Colonic mucosa (tissue), 4 donors: ENCODE data around the gene RALY. TPM values are rescaled to one million over a fixed set of nuclear protein-coding genes. Genes with fewer than 3 reads are reported as not detected.

Source experiments
- DNase-seq: peaks from one replicate; pipeline ENCODE4 v3.0.0-alpha.2; 2020
- H3K27ac ChIP-seq: fragments of 200-600 bp; one replicate; pipeline ENCODE4 v1.8.0; 2021
- H3K27me3 ChIP-seq: fragments of 200-600 bp; one replicate; pipeline ENCODE4 v1.8.0; 2021
- H3K36me3 ChIP-seq: fragments of 200-600 bp; one replicate; pipeline ENCODE4 v1.8.0; 2021
- H3K4me1 ChIP-seq: fragments of 200-600 bp; one replicate; pipeline ENCODE4 v1.8.0; 2021; ENCODE audit warnings: mild to moderate bottlenecking
- H3K4me3 ChIP-seq: fragments of 200-600 bp; one replicate; pipeline ENCODE4 v1.8.0; 2021
- H3K9ac ChIP-seq, 2 donors: one replicate each; pipeline ENCODE4 v1.7.0; 2013; ENCODE audit warnings: control low read depth in 2 of 2, low read depth in 2 of 2, low read length in 2 of 2
- H3K9me3 ChIP-seq: fragments of 200-600 bp; one replicate; pipeline ENCODE4 v1.8.0; 2021
- intact Hi-C: fragments of 100-400 bp; cut with DNase I; formaldehyde crosslinking; loops from one replicate; pipeline ENCODE4 v1.14.1; 2022
- total RNA-seq, 2 donors: library from RNA; stranded (reverse); fragmentation: NEBNext Ultra II Directional in 1 of 2; extraction: Animal tissue kit (Norgen Biotek cat#: 25700) in 1 of 2; gene quantifications; one replicate each; pipeline ENCODE4 v1.2.1, GENCODE V29; 2021
- TF ChIP-seq, protein P1 (sequence below): fragments of 200-600 bp; IDR thresholded peaks from one replicate; pipeline ENCODE4 v1.8.0; 2022; ENCODE audit warnings: antibody characterized with exemption, mild to moderate bottlenecking
- donor health status: healthy.
- donor health status: DM: no; HTN: no; CAD: no.
- donor health status: DM: no; HTN: no; CAD: no.

Gene RALY
- total RNA-seq, 2 donors from 2014 or later = 196 to 212 TPM

GRCh38 chr20:34060970-34061369, 67.3 kb downstream of the RALY start:
- Histone ChIP-seq H3K4me1 (no peaks in the 10 kb centered on the region), H3K36me3 (no peaks in the 10 kb centered on the region), H3K4me3 (no peak overlapping the region), H3K27ac (no peak overlapping the region), H3K9ac (no peak overlapping the region), H3K27me3 (no peaks in the 10 kb centered on the region), H3K9me3 (no peaks in the 10 kb centered on the region)
- TF ChIP-seq, protein P1, sequence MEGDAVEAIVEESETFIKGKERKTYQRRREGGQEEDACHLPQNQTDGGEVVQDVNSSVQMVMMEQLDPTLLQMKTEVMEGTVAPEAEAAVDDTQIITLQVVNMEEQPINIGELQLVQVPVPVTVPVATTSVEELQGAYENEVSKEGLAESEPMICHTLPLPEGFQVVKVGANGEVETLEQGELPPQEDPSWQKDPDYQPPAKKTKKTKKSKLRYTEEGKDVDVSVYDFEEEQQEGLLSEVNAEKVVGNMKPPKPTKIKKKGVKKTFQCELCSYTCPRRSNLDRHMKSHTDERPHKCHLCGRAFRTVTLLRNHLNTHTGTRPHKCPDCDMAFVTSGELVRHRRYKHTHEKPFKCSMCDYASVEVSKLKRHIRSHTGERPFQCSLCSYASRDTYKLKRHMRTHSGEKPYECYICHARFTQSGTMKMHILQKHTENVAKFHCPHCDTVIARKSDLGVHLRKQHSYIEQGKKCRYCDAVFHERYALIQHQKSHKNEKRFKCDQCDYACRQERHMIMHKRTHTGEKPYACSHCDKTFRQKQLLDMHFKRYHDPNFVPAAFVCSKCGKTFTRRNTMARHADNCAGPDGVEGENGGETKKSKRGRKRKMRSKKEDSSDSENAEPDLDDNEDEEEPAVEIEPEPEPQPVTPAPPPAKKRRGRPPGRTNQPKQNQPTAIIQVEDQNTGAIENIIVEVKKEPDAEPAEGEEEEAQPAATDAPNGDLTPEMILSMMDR = no peak
- intact Hi-C loops = loop anchor here (10.0 kb wide), 1 partner anchor 66 kb away; the partner anchor contains the start of gene RALY
- DNase-seq = no peak

DNA sequence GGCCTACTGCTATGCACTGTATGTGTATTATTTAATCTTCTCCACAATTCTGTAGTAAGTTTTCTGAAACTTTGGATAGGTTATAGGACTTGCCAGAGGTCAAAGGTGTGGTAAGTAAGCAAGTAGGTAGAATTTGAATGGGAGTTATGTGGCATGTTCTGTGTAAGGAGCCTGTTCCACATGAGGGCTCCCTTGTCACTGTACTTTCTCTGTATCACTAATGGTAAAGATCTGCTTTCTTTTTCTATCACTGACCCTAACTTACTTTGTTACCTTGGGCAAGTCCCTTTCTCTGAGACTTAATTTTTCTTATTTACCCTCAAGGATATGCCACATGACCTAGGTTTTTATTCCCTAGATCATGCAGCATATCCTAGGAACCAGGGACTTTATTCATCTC, 68.0 kb downstream of the RALY start:
- Histone ChIP-seq H3K9me3 (no peaks in the 10 kb centered on the region), H3K4me1 (no peaks in the 10 kb centered on the region), H3K36me3 (no peaks in the 10 kb centered on the region), H3K27me3 (no peaks in the 10 kb centered on the region), H3K27ac (no peak overlapping the region), H3K4me3 (no peak overlapping the region), H3K9ac (no peak overlapping the region)
- intact Hi-C loops = loop anchor here (10.0 kb wide), 1 partner anchor 67 kb away; the partner anchor contains the start of gene RALY
- TF ChIP-seq, protein P1 = no peak
- DNase-seq = no peak

DNA sequence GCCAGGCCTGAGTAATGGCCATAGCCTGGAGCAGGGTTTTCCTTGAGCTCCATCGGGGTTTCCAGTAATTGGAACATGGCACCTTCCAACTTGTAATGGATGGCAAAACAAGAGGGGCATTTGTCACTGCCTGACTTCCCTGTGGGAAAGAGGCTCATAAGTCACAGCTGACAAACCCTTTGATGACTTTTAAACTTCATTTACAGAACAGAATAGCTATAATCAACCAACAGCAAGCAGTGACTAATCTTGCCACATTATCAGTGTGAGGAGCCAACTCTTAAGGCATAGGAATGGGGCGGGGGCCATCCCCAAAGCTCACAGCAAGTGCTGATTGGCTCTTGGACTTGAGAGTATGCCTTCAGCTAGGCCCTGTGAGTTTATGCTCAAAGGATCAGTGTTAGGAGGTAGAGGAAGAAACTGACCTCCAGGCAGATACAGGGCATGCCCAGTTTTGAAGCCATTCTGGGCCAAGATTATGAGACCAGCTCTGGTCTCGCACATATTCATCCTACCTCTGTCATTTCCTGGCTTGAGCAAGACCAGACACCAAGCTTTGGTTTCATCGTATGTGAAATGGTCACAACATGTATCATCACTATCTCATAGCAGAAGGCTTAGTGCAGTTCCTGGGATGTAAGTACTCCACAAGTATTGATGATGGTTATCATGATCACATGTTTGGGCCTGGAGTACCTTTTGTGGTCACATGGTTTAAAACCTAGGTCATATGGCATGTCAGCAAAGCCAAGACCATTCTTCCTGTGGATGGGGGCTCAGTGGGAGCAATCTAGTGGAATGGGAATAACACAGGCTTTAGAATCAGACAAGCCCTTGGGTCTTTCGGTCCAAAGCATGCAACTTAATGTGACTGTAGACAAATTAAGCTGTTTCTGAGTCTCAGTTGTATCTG, 69.1 kb downstream of the RALY start:
- Histone ChIP-seq H3K4me3 (no peak overlapping the region), H3K9me3 (no peaks in the 10 kb centered on the region), H3K27me3 (no peaks in the 10 kb centered on the region), H3K27ac (no peak overlapping the region), H3K9ac (no peak overlapping the region), H3K4me1 (no peaks in the 10 kb centered on the region), H3K36me3 (no peaks in the 10 kb centered on the region)
- DNase-seq = no peak
- TF ChIP-seq, protein P1 = no peak
- intact Hi-C loops = loop anchor here (10.0 kb wide), 1 partner anchor 68 kb away; the partner anchor contains the start of gene RALY

DNA sequence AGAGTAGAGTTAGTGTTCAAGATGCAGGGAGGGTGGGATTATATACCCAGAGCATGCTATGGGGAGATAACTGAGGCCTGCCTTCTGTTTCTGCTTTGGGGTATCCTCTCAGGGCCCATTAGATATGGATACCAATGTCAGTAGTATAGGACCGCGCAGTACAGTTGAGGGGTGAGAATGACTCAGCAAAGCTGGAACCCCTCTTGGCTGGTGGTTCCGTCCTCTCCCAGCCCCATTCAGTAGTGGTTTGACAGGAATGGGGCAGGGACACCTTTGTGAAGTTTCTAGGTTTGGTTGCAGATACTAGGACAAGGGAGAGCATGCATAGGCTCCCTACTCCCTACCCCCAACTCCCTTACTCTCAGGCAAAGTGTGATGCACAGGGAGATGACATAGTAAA, 70.6 kb downstream of the RALY start:
- Histone ChIP-seq H3K27ac (no peak overlapping the region), H3K9me3 (no peaks in the 10 kb centered on the region), H3K27me3 (no peaks in the 10 kb centered on the region), H3K4me1 (no peaks in the 10 kb centered on the region), H3K9ac (no peak overlapping the region), H3K4me3 (no peak overlapping the region), H3K36me3 (no peaks in the 10 kb centered on the region)
- TF ChIP-seq, protein P1 = no peak
- intact Hi-C loops = loop anchor here (10.0 kb wide), 1 partner anchor 69 kb away; the partner anchor contains the start of gene RALY
- no peak for DNase-seq

DNA sequence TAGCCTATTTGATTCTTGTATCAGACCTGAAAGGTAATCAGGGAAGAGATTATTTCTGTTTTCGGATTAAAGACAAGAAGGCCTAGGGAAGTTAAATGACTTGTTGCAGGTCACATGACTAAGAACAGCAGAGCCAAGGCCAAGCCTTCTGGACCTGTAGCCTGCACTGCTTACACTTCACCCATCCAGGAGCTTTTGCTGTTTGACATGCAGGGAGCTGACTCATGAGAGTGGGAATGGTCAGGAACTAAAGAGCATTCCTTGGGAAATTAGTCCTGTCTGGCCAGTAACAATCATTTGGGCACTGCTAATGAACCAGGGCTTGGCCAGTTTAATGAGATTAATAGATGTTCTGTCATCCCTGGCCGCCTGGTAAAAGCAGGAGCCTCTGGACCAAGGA, 71.5 kb downstream of the RALY start:
- intact Hi-C loops = loop anchor here (5.0 to 10.0 kb wide), 2 partner anchors 70 to 198 kb away; partner anchors contain the start of gene RALY
- no peaks in the 10 kb centered on the region for H3K36me3 ChIP-seq
- no peaks in the 10 kb centered on the region for H3K4me1 ChIP-seq
- H3K27ac ChIP-seq = no peak overlapping the region
- TF ChIP-seq, protein P1 = no peak
- DNase-seq = no peak
- H3K9ac ChIP-seq = no peak overlapping the region
- H3K9me3 ChIP-seq = no peaks in the 10 kb centered on the region
- no peaks in the 10 kb centered on the region for H3K27me3 ChIP-seq
- no peak overlapping the region for H3K4me3 ChIP-seq
